ENCODE data around the gene DAB2IP.

Gene DAB2IP

DNA sequence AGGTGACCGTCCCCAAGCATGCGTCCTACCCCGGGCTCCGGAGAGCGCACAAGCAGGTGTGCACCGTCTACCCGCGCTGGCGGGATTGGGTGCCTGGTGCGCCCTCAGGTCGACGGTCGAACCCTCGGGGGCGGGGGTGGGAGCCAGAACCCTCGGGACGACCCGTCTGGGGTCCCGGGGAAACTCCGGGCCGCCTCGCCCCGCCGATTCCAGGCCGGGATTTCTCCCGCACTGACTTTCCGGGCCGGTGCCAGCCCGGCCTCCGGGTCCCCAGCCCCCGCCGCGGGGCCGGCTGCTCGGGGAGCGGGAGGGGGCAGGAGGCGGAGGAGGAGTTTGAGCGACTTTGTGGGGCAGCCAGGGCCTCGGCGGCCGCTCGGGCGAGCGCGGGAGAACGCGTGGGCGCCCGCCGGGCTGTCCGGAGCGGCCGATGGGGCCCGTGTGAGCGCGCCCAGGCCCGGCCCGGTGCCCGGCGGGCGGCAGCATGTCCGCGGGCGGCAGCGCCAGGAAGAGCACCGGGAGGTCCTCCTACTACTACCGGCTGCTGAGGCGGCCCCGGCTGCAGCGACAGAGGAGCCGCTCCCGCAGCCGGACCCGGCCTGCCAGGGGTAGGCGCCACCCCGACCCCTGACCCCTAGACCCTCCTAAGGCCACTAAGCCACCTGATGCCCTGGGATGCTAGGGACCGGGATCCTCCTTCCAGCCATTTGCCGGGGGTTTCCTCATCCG is at the start of gene DAB2IP (continued):
- TF ChIP-seq ZNF660 (tag by site-specific recombination; IDR thresholded peaks at IDR 0.05) (0 out of 2 replicates have a peak, but pooled peaks have one; percentile 44), ZNF140 (tag by site-specific recombination; IDR thresholded peaks at IDR 0.05) (no peak), ZNF610 (tag by site-specific recombination; IDR thresholded peaks at IDR 0.05; ENCODE audit: borderline replicate concordance) (no peak), ZNF48 (tag by site-specific recombination; IDR thresholded peaks at IDR 0.05) (no peak), SP7 (tag by site-specific recombination; IDR thresholded peaks at IDR 0.05) (peak; percentile 50; the same call in 1 of the 2 replicates), ZEB2 (tag by site-specific recombination; IDR thresholded peaks at IDR 0.05) (no peak; the same call in 1 of the 2 replicates), ZNF514 (tag by site-specific recombination; IDR thresholded peaks at IDR 0.05) (no peak), ZNF843 (tag by site-specific recombination; IDR thresholded peaks at IDR 0.05) (no peak), ZNF302 (tag by site-specific recombination; IDR thresholded peaks at IDR 0.05; ENCODE audit: low read depth) (no peak), KLF16 (tag by site-specific recombination; IDR thresholded peaks at IDR 0.05) (peak; percentile 91), GFI1B (tag by site-specific recombination; IDR thresholded peaks at IDR 0.05) (no peak), ZNF175 (tag by site-specific recombination; IDR thresholded peaks at IDR 0.05) (no peak), ZNF510 (tag by site-specific recombination; IDR thresholded peaks at IDR 0.05; ENCODE audit: insufficient replicate concordance) (no peak), ZNF677 (tag by site-specific recombination; IDR thresholded peaks at IDR 0.05) (0 out of 2 replicates have a peak, but pooled peaks have one; percentile 8), YY2 (tag by site-specific recombination; IDR thresholded peaks at IDR 0.05) (no peak), GLIS2 (tag by site-specific recombination; IDR thresholded peaks at IDR 0.05) (no peak), ZNF426 (tag by site-specific recombination; IDR thresholded peaks at IDR 0.05) (no peak), ZNF23 (tag by site-specific recombination; IDR thresholded peaks at IDR 0.05; ENCODE audit: borderline replicate concordance) (no peak), ZSCAN18 (tag by site-specific recombination; IDR thresholded peaks at IDR 0.05) (no peak), SALL2 (tag by site-specific recombination; IDR thresholded peaks at IDR 0.05; ENCODE audit: borderline replicate concordance) (no peak), TRIM28 (IDR thresholded peaks at IDR 0.05; ENCODE audit: borderline replicate concordance, low read length) (no peak), ZNF664 (tag by site-specific recombination; IDR thresholded peaks at IDR 0.05) (no peak), ZNF561 (tag by site-specific recombination; IDR thresholded peaks at IDR 0.05; ENCODE audit: borderline replicate concordance) (peak; percentile 34; the same call in 1 of the 2 replicates), ZNF391 (tag by site-specific recombination; IDR thresholded peaks at IDR 0.05; ENCODE audit: borderline replicate concordance, low read depth) (no peak), SCRT2 (tag by site-specific recombination; IDR thresholded peaks at IDR 0.05) (no peak), KLF17 (tag by site-specific recombination; IDR thresholded peaks at IDR 0.05) (0 out of 2 replicates have a peak, but pooled peaks have one; percentile 31), ZNF624 (tag by site-specific recombination; IDR thresholded peaks at IDR 0.05) (no peak), KLF9 (tag by site-specific recombination; IDR thresholded peaks at IDR 0.05; ENCODE audit: low read depth) (peak; percentile 85), ZNF18 (tag by site-specific recombination; IDR thresholded peaks at IDR 0.05) (no peak), ZNF311 (tag by site-specific recombination; IDR thresholded peaks at IDR 0.05; ENCODE audit: borderline replicate concordance) (no peak), ZNF404 (tag by site-specific recombination; IDR thresholded peaks at IDR 0.05) (no peak), ZNF146 (tag by site-specific recombination; IDR thresholded peaks at IDR 0.05) (no peak), KLF8 (tag by site-specific recombination; IDR thresholded peaks at IDR 0.05) (peak; percentile 86), ZNF623 (tag by site-specific recombination; IDR thresholded peaks at IDR 0.05) (no peak)
- TF ChIP-seq, protein P1, sequence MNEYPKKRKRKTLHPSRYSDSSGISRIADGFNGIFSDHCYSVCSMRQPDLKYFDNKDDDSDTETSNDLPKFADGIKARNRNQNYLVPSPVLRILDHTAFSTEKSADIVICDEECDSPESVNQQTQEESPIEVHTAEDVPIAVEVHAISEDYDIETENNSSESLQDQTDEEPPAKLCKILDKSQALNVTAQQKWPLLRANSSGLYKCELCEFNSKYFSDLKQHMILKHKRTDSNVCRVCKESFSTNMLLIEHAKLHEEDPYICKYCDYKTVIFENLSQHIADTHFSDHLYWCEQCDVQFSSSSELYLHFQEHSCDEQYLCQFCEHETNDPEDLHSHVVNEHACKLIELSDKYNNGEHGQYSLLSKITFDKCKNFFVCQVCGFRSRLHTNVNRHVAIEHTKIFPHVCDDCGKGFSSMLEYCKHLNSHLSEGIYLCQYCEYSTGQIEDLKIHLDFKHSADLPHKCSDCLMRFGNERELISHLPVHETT (tag by site-specific recombination; IDR thresholded peaks at IDR 0.05): no peak
- TF ChIP-seq, protein P2, sequence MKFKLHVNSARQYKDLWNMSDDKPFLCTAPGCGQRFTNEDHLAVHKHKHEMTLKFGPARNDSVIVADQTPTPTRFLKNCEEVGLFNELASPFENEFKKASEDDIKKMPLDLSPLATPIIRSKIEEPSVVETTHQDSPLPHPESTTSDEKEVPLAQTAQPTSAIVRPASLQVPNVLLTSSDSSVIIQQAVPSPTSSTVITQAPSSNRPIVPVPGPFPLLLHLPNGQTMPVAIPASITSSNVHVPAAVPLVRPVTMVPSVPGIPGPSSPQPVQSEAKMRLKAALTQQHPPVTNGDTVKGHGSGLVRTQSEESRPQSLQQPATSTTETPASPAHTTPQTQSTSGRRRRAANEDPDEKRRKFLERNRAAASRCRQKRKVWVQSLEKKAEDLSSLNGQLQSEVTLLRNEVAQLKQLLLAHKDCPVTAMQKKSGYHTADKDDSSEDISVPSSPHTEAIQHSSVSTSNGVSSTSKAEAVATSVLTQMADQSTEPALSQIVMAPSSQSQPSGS (tag by site-specific recombination; IDR thresholded peaks at IDR 0.05; ENCODE audit: low read depth): no peak
